Thyroid gland (tissue), 4 donors: ENCODE results near the gene NUP93.

Source experiments
- CTCF ChIP-seq, 6 experiments: fragments of 200-600 bp in 3 of 6; fragments of 450-650 bp in 3 of 6; sonication (generic) in 3 of 6; IDR thresholded peaks; one replicate each; pipeline ENCODE4 v1.5.1; 2016 to 2019; ENCODE audit warnings: antibody characterized with exemption in 6 of 6, mild to moderate bottlenecking in 2 of 6, inconsistent platforms in 1 of 6, moderate library complexity in 1 of 6
- POLR2A ChIP-seq, 2 donors: fragments of 450-650 bp; IDR thresholded peaks; one replicate each; pipeline ENCODE4 v1.6.1; 2017; ENCODE audit warnings: antibody characterized with exemption in 2 of 2, mild to moderate bottlenecking in 2 of 2, moderate library complexity in 1 of 2

GRCh38 chr16:56722200-56722842 lies 7.6 kb upstream of the NUP93 start:
- TF ChIP-seq POLR2A (IDR thresholded peaks at IDR 0.05) (no peak), CTCF (IDR thresholded peaks at IDR 0.05) (no peak)
